ENCODE results near the gene DIP2C.

- TF ChIP-seq CTCF (IDR thresholded peaks at IDR 0.05) (no peak), POLR2A (IDR thresholded peaks at IDR 0.05) (no peak)
These were observed 239.0 kb downstream of the DIP2C start for GRCh38 chr10:450463-450862.
